Astrocyte of the cerebellum (primary cell): ENCODE measurements around the gene POU2AF2.

Source experiments
- DNase-seq: peaks from one replicate; pipeline ENCODE4 v3.0.0-alpha.2; 2011; ENCODE audit warnings: low read depth
- H3K4me3 ChIP-seq: 2 replicates; pipeline ENCODE4 v1.5.1; 2011; ENCODE audit warnings: mild to moderate bottlenecking, low read depth, low read length, moderate library complexity
- CTCF ChIP-seq: IDR thresholded peaks from 2 replicates; pipeline ENCODE4 v1.5.1; 2012; ENCODE audit warnings: low read length, low read depth, moderate library complexity, mild to moderate bottlenecking; ENCODE audit errors: missing control alignments
- in situ Hi-C: cut with HindIII; loops from 2 replicates; pipeline ENCODE4 v1.10.0; 2017; ENCODE audit warnings: low sequenced_read_pairs

The POU2AF2 gene

GRCh38 chr11:111329306-111330204, 84.0 kb downstream of the POU2AF2 start:
- H3K4me3 ChIP-seq = no peak overlapping the region
- TF ChIP-seq CTCF = no peak
- in situ Hi-C loops = no loop called here
- no peak for DNase-seq

- DNase-seq = no peak
- H3K4me3 ChIP-seq = no peak overlapping the region
- TF ChIP-seq CTCF = no peak
- in situ Hi-C loops = no loop called here
These were observed 84.8 kb downstream of the POU2AF2 start for GRCh38 chr11:111330234-111330893.

DNA sequence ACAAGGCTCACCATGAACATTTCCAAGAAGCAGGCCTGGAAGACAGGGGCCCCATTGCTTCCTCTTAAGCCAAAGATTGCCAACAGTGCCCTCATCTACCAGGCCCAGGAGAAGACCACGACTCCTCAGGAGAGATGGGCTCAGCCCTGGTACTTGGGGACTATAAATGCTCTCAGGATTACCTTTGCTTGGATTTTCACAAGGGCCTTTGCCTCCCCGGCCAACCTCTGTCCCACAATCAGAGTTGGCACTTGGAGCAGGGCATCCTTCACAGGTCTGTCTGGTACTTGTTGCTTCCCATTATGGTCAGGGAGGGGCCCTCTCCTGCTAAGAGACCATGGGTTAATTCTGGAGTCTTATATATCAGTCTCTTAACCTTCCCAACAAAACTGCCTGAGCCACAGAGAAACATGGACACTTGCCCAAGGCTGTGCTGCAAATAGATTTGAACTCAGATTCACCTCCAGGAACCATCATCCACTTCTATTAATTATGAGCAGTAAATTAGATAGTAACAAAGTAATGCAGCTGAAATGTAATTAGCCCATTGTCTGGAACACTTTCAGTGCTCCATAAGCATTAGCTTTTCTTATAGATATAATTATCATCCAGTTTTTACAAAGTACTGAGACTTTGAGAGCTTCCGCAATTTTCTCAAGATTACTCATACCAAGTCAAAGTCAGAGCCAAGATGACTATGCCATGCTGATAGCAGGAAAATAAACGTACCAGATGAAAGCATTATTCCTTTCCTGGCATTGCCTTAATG, 86.4 kb downstream of the POU2AF2 start:
- H3K4me3 ChIP-seq = no peak overlapping the region
- in situ Hi-C loops = no loop called here
- DNase-seq = no peak
- no peak for TF ChIP-seq CTCF

GRCh38 chr11:111334532-111335502, 89.3 kb downstream of the POU2AF2 start:
- no peak for DNase-seq
- no peak overlapping the region for H3K4me3 ChIP-seq
- no peak for TF ChIP-seq CTCF
- in situ Hi-C loops = no loop called here

DNA sequence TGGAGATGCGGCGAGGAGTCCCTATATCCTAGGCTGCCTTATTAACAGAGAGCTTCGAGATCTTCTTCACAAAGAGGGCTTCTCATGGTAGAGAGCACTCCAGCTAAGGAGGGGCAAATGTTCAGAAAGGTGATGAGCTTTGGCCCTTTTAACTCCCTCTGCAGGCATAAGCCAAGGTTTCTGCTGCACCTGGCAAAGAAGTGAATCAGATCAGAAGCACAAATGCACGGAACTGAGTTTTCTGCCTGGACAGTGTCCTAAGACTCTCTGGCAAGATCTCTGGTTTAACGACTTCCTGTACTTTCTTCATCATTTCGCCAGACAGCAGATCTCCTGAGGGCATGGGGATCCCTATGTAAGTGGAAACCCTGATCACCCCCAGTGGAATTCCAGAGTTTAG, 90.0 kb downstream of the POU2AF2 start:
- in situ Hi-C loops = no loop called here
- DNase-seq = no peak
- no peak for TF ChIP-seq CTCF

More for the DNA sequence above, 90.0 kb downstream of the POU2AF2 start:
- no peak overlapping the region for H3K4me3 ChIP-seq
